NCI-H2196 treated with DMSO at 0.1 percent for 48 hours (cell line): ENCODE measurements around the gene MMAA.
"Not testable (repeated sequence)": the region's sequence is repeated elsewhere in the genome, so short reads cannot be mapped to it uniquely, and the experiment has no call there.

Experiments used
- DNase-seq: peaks from one replicate; lab custom pipeline; 2025; ENCODE audit not compliant: unreplicated experiment; lab: John Stamatoyannopoulos, UW

MMAA gene

DNA sequence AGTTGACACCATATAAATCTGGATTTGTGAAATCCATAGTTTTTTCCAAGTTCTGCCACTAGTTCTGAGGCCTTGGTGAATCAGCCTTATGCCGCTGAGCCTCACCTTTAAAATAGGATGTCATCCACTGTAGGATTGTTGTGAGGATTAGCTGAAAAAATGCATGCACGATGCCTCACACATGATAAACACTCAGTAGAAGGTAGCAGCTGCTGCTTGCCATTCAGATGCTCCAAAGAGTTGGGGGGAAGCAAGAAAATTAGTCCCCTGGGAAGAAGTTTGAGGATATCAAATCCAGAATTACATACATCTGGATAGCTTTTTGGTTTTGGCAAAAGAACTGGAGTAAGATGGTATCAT, 7.4 kb downstream of the MMAA start:
- DNase-seq: no peak

DNA sequence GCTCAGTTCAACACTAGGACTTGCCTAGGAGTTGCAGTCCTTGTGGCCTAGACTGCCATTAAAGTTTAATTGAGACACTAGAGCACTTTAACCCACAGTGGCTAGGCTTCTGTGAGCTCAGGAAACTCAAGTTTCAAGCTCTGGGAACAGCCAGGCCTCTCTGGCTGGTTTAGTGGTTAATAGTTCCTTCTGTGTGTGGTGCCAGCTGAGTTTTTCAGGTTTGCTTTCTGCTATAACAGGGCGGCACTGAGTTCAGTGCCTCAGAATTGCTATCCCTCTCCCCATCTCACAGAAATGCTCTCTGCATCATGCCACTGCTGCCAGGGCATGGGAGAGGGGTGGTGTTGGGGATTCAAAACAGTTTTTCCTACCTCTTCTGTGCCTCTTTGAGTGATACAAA, 15.9 kb downstream of the MMAA start:
- DNase-seq: no peak

DNA sequence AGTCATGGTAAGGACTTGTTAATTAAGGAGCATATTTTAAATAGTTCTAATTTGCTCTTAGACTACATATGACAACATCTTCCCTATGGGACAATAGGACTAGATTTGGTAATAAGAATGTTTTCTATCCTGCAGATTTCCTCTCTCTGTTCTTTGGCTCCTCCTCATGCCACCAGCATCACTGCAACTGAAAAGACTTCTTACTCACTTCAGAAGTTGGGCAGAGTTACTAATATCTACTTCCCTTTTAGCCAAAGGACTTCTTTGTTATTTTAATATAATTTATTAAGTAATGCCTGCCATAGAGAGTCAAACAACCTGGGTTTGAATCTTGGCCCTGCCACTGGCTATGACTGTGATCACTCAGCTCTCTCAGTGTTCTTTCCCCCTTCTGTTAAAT, 16.4 kb downstream of the MMAA start:
- DNase-seq: no peak

DNA sequence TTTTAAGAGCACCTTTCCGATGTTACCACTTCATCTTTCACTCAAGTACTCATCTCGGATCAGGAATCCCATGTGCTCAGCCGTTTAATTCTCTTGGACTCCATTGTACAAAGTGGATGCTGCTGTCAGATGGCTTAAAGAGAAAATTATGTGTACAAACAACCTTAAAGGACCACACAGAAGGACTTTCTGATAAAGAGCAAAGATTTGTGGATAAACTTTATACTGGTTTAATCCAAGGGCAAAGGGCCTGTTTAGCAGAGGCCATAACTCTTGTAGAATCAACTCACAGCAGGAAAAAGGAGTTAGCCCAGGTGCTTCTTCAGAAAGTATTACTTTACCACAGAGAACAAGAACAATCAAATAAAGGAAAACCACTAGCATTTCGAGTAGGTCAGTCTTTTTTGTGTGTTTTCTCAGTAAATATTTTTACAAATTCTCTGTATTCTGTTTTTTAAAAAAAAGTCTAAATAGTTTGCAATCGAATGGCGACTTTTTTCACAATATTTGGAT, 20.1 kb downstream of the MMAA start:
- DNase-seq: no peak

DNA sequence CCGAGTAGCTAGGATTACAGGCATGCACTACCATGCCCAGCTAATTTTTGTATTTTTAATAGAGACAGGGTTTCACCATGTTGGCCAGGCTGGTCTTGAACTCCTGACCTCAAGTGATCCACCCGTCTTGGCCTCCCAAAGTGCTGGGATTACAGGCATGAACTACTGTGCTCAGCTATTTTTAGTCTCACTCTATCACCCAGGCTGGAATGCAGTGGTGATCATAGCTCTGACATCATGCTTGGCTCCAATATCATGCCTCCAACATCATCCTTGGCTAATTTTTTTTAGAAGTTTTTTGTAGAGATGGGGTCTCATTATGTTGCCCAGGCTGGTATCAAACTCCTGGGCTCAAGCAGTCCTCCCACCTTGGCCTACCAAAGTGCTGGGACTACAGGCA, 21.1 kb downstream of the MMAA start:
- not testable (repeated sequence) for DNase-seq

DNA sequence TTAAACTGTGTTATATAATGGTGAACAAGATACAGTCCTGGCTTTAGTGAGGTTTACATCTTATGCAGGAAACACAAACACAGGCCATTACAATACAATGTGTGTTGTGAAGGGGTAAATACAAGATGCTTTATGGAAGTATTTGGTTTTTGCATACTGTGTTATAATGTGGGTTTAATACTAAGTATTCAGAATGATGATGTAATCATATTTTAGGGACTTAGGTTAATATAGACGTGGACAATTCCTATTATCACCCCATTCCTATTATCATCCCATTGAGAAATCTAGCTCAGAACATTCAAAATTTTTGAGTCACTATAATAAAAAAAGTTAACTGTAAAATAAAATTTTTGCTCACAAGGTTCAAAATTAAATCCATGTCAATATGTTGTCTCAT, 24.1 kb downstream of the MMAA start:
- DNase-seq: no peak

DNA sequence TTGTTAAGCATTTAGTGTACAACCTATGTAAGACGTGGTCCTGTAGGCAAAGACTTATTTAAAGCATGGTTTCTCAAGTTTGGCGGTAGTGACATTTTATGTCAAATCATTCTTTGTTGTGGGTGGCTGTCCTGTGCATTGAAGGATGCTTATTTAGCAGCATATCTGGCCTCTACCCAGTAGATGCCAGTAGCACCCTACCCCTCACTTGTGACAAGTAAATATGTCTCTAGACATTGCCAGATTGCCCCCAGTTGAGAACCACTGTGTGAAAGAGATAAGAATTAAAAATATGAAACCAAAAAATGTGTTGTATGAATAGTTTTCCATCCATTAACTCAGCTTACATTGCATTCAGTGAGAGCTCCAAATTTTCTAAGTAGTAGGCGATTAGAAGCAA, 25.5 kb downstream of the MMAA start:
- no peak for DNase-seq

DNA sequence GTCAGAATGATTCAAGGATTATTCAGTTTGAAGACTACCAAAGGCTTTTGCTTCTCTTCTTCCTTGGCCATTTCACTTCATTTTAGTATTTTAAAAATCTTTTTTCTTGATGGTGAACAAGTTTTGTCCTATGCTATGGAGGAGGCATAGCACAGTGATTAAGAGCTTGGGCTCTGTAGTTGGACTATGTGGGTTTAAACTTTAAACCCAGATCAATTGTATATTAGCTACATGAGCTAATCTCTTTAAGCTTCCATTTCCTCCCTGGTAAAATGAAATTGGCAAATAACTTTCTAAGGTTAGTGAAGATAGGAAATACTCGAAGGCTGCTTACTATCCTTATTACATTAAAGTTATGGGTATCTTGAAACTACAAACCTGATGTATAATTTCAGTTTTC, 37.0 kb downstream of the MMAA start:
- no peak for DNase-seq

DNA sequence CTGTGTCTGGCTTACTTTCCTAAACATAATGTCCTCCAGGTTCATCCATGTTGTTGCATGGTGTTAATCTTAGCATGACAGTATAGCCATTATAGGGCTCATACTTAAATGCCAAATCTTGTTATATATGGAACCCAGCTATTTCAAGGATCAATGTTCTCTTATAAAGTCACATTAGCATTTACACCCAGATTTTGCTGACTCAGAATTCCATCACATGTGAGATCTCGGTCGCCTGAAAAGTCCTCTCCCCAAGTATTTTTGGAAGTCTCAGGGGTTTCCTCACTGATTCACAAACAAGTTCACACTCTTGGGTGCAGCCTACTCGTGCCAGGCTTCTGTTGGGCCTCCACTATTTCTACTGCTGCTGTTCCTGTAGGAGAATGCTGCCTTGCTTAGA, 40.9 kb downstream of the MMAA start:
- no peak for DNase-seq

DNA sequence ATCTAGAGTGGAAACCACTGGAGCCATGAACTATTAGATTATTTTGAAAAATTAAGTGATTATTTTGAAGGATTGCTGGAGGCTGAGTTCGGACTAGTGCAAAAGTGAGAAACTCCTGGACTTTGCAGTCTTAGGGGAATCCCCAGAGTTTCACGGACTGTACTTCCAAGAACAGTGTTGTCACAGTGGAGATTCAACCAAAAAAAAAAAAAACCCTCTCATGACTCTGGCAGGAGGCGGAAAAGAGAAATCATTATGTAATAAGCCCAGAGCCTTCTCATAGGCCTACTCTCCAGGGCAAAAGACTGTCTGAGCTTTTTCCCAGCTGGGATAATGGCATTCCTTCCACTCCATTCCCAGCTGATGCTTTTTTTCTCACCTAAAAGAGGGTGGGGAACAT, 44.0 kb downstream of the MMAA start:
- no peak for DNase-seq

DNA sequence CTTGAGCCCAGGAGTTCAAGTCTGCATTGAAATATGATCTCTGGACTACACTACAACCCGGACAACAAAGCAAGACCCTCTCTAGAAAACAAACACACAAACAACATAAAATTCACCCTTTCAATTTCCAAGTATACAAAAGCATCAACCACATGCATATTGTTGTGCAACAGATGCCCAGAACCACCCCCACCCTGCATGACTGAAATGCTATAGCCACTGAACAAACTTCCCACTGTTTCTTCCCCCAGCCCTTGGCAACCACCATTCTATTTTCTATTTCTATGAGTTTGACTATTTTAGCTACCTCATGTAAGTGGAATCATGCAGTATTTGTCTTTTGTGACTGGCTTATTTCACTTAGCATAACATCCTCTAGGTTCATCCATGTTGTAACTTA, 46.6 kb downstream of the MMAA start:
- no peak for DNase-seq

DNA sequence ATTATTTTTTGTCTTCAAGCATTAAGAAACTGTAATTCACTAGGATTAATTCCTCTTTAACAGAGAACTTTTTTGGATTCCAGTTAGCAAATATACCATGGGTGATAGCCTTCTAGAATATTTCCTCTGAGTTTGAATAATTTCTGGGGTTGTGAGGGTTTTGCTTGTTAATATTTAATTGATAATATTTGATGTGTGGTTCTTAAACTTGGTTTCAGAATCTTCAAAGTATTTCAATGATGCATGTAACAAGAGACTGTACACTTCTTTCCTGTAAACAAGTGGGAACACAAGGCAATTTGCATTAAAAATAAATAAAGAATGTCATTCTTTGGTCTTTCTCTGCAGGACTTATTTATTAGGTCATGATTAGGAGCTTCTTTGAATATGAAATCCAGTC, 51.2 kb downstream of the MMAA start:
- no peak for DNase-seq

DNA sequence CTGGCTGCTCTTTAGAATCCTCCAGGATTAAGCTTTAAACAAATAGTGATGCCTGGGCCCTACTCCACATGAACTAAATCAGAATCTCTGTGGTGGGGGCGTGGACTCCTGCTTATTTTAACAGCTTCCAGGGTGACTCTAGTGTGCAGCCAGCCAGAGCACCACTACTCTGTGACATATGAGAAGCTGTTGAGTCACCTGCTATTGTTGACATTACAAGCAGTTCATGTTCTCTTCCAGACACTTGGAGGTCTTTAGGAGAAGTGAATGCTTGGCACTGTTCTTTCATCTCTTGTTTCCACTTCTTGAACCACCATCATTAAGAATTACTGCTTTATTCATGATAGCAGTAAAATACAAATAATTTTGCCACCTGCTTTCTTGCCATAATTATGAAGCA, 60.3 kb downstream of the MMAA start:
- DNase-seq: peak; percentile 48

DNA sequence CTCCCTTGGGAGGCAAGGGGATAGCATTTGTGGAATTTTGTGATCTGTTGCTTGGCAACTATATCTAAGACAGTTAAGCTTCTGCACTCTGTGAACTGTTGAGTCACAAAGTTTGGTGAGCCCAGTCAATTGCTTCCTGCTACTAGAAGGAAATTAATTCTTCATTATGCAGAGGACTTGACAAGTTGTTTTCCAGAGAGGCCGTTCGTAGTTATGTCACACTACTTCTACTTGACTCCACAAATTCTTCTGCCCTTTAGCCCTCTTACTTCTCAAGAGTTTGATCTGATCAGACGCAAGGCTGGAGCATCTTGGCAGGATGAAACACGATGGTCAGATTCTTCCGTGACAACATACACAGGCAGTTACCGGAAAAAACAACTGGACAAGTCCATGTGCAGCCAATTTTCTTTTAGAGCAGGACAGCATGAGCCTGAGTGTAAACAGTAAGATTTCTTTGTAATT, 60.8 kb downstream of the MMAA start, which contains the start of gene C4orf51:
Gene C4orf51 (plus strand): TSS at position 156 of the 465 bp plus-strand sequence. CDS start 58 bp downstream, at position 214.
- peak; percentile 33 for DNase-seq

DNA sequence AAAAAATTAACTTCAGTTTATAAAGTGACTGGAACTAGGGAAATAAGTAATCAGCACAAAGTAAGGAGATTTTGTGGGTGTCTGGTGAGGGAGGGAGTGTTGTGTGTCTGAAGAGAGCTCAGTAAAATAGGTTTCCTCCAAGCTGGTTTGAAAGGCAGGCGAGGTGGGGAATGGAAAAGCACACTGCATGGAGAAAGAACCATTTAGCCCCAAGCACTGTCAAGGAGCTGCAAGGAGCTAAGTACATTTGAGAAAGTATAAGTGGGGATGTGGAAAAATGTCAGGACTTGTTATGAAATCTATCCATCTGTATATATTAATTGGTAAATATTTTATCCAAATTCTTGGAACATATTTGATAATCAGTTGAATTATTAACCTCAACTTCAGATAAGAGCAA, 61.7 kb downstream of the MMAA start:
- no peak for DNase-seq

DNA sequence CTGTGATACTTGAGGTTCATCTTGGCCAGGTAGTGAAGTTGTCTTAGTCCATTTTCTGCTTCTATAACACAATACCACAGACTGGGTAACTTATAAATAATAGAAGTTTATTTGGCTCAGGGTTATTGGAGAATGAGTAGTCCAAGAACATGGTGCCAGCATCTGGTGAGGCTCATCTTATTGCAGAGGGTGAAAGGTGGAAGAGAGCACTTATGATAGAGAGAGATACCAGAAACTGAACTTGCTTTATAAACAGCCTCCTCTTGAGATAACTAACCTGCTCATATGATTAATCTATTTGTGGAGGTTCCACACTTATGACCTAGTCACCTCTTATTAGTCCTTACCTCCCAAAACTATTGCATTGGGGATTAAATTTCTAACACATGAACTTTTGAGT, 62.3 kb downstream of the MMAA start:
- DNase-seq: no peak

DNA sequence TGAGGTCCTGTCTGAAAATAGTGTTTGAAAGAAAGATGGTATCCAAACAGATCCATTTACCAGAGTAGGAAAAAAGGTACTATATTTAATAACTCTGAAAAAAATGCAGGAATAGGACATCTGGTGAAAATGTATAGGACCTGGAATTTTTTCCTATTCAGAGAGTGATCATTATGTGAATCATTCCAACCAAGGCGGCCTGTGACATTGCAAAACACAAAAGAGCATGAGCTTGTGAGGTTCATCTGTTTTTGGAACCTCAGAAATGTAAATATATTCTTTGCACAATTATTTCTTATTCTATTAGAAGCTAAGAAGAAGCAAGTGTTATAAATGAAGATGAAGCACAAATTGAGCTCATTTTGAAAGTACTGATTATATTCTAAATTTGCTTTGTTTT, 62.8 kb downstream of the MMAA start:
- DNase-seq: no peak

DNA sequence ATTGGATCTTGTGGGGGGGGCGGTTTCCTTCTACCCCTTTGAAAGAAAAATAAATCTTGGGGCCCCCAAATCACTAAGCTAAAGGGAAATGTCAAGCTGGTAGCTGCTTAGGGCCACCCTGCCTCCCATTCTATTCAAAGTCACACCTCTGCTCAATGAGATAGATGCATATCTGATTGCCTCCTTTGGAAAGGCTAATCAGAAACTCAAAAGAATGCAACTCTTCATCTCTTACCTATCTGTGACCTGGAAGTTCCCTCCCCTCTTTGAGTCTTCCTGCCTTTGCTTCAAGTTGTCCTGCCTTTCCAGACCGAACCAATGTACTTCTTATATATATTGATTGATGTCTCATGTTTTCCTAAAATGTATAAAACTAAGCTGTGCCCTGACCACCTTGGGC, 67.8 kb downstream of the MMAA start:
- no peak for DNase-seq

DNA sequence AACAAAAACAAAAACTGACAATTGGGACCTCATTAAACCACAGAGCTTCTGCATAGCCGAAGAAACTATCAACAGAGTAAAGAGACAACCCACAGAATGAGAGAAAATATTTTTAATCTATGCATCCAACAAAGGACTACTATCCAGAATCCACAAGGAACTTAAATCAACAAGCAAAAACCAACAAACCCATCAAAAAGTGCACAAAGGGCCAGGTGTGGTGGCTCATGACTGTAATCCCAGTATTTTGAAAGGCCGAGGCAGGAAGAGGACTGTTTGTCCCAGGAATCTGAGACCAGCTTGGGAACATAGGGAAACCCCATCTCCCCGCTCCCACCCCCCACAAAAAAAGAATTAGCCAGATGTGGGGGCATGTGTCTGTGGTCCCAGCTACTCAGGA, 71.4 kb downstream of the MMAA start:
- no peak for DNase-seq

DNA sequence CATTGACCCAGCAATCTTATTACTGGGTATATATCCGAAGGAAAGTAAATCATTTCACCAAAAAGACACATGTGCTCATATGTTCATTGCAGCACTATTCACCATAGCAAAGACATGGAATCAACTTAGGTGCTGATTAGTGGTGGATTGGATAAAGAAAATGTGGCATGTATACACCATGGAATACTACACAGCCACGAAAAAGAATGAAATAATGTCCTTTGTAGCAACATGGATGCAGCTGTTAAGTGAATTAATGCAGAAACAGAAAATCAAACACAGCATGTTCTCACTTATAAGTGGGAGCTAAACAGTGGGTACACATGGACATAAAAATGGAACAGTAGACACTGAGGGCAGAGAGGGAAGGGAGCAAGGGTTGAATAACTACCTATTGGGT, 72.2 kb downstream of the MMAA start:
- not testable (repeated sequence) for DNase-seq

DNA sequence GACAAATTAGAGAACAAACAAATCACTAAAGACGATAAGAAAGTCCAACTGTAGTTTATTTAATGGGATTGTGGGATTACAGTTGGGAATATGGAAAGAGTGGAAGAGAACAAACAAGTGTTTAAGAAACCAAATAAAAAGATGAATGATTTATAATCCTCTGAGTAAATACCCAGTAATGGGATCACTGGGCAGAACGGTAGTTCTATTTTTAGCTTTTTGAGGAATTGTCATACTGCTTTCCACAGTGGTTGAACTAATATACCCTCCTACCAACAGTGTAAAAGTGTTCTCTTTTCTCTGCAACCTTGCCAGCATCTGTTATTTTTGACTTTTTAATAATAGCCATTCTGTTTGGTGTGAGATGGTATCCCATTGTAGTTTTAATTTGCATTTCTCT, 75.7 kb downstream of the MMAA start:
- DNase-seq: no peak

DNA sequence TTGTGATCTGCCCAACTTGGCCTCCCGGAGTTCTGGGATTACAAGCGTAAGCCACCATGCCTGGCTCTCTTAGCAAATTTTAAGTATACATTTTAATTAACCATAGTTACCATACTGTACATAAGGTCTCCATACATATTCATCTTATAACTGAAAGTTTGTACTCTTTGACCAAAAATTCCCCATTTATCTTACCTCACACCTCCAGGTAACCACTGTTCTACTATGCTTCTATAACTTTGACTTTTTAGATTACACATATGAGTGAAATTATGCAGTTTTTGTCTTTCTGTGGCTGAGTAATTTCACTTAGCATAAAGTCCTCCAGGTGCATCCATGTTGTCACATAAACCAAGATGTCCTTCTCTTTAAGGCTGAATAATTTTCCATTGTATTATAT, 78.1 kb downstream of the MMAA start:
- DNase-seq: no peak

DNA sequence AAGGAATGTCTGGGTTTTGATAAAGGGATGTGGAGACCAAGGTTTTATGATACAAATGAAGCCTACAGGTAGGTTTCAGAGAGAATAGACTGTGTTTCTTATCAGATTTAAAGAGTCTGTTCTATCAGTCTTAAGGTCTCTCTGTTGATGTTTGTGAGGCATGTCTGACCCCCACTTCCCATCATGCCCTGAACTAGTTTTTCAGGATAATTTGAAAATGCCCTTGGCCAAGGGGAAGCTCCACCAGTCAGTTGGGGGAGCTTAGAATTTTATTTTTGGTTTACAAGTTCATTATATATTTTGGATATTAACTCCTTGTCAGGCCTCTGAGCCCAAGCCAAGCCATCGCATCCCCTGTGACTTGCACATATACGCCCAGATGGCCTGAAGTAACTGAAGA, 79.3 kb downstream of the MMAA start:
- no peak for DNase-seq
